Neural crest cell (in vitro differentiated cells): ENCODE measurements around the gene TAOK2. TPM values are rescaled to one million over a fixed set of nuclear protein-coding genes. Genes with fewer than 3 reads are reported as not detected.

Experiments used
- DNase-seq: peaks from one replicate; pipeline ENCODE4 v3.0.0; 2021; ENCODE audit warnings: low read depth, mixed read lengths, low spot score
- H3K27ac Mint-ChIP-seq: one replicate; pipeline ENCODE4 v1.8.0; 2021; ENCODE audit warnings: mild to moderate bottlenecking, mixed read lengths; ENCODE audit not compliant: unreplicated experiment
- H3K27me3 Mint-ChIP-seq: 2 replicates; pipeline ENCODE4 v1.8.0; 2021; ENCODE audit warnings: low read depth, mild to moderate bottlenecking, mixed read lengths
- H3K36me3 Mint-ChIP-seq: 2 replicates; pipeline ENCODE4 v1.8.0; 2021; ENCODE audit warnings: low read depth, mild to moderate bottlenecking, mixed read lengths
- H3K4me1 Mint-ChIP-seq: 2 replicates; pipeline ENCODE4 v1.8.0; 2021; ENCODE audit warnings: mixed read lengths
- H3K4me3 Mint-ChIP-seq: one replicate; pipeline ENCODE4 v1.8.0; 2021; ENCODE audit warnings: mild to moderate bottlenecking, mixed read lengths
- H3K9me3 Mint-ChIP-seq: 2 replicates; pipeline ENCODE4 v1.8.0; 2021; ENCODE audit warnings: mixed read lengths
- total RNA-seq: library from RNA; stranded (reverse); gene quantifications from 2 replicates; pipeline ENCODE4 v1.2.1, GENCODE V29; 2021
- TF ChIP-seq, protein P1 (sequence below): fragments of 200-600 bp; sonication (generic); conservative IDR thresholded peaks from 2 replicates; pipeline ENCODE4 v1.5.0; 2021; ENCODE audit warnings: antibody characterized with exemption, mild to moderate bottlenecking

The TAOK2 gene
- total RNA-seq, 1 donor from 2014 or later = 73.2 TPM

DNA sequence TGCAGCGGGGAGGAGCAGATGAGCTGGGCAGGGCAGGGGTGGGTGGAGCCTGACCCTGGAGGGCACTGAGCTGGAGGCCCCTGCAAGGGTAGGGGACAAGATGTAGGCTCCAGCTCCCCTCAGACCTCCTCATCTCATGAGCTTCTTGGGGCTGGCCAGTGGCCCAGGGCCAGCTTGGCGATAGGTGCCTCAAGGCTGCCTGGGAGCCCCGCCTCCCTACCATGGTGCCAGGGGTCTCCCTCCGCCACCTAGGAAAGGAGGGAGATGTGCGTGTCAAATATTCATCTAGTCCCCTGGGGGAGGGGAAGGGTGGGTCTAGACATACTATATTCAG lies 17.9 kb downstream of the TAOK2 start:
- H3K4me3 Mint-ChIP-seq = peak overlapping the region; percentile 75
- H3K36me3 Mint-ChIP-seq = peaks cover 6% of the 10 kb centered on the region
- no peak for DNase-seq
- peaks cover 41% of the 10 kb centered on the region for H3K4me1 Mint-ChIP-seq
- H3K27me3 Mint-ChIP-seq = peaks cover 3% of the 10 kb centered on the region
- H3K9me3 Mint-ChIP-seq = no peaks in the 10 kb centered on the region
- TF ChIP-seq, protein P1, sequence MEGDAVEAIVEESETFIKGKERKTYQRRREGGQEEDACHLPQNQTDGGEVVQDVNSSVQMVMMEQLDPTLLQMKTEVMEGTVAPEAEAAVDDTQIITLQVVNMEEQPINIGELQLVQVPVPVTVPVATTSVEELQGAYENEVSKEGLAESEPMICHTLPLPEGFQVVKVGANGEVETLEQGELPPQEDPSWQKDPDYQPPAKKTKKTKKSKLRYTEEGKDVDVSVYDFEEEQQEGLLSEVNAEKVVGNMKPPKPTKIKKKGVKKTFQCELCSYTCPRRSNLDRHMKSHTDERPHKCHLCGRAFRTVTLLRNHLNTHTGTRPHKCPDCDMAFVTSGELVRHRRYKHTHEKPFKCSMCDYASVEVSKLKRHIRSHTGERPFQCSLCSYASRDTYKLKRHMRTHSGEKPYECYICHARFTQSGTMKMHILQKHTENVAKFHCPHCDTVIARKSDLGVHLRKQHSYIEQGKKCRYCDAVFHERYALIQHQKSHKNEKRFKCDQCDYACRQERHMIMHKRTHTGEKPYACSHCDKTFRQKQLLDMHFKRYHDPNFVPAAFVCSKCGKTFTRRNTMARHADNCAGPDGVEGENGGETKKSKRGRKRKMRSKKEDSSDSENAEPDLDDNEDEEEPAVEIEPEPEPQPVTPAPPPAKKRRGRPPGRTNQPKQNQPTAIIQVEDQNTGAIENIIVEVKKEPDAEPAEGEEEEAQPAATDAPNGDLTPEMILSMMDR = no peak
- no peak overlapping the region for H3K27ac Mint-ChIP-seq

DNA sequence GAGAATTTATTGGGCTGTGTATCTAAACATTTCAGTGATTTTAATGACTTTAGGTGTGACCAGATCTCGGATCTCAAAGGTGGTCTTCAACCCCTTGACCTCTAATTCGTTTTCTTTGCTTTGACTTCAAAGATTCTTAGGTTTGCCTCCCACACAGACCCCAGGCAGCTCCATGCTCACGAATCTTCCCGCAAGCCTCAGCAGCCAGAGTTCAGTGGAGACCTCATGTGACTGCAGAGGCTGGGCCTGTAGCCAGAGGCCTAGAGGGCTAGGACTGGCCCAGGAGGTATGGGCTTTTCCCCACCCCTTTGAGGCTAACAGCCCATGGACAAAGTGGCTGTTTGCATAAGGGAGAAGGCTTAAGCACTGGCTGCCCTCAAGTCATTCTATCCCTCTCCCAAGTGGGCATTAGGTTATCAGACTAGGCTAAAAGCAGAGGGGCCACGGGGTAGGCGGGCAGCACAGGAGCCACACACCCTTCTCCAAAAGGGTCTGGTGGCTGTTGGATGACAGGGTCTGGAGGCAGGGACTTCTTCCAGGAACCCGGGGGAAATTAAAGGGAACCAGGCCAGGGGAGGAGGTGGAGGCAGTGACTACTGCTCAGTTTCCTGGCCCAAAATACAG lies 18.8 kb downstream of the TAOK2 start:
- H3K27me3 Mint-ChIP-seq = peaks cover 3% of the 10 kb centered on the region
- peaks cover 47% of the 10 kb centered on the region for H3K4me1 Mint-ChIP-seq
- DNase-seq = no peak
- H3K9me3 Mint-ChIP-seq = no peaks in the 10 kb centered on the region
- H3K27ac Mint-ChIP-seq = peak overlapping the region; percentile 43
- H3K36me3 Mint-ChIP-seq = peaks cover 8% of the 10 kb centered on the region
- peak overlapping the region; percentile 75 for H3K4me3 Mint-ChIP-seq
- TF ChIP-seq, protein P1 = no peak

DNA sequence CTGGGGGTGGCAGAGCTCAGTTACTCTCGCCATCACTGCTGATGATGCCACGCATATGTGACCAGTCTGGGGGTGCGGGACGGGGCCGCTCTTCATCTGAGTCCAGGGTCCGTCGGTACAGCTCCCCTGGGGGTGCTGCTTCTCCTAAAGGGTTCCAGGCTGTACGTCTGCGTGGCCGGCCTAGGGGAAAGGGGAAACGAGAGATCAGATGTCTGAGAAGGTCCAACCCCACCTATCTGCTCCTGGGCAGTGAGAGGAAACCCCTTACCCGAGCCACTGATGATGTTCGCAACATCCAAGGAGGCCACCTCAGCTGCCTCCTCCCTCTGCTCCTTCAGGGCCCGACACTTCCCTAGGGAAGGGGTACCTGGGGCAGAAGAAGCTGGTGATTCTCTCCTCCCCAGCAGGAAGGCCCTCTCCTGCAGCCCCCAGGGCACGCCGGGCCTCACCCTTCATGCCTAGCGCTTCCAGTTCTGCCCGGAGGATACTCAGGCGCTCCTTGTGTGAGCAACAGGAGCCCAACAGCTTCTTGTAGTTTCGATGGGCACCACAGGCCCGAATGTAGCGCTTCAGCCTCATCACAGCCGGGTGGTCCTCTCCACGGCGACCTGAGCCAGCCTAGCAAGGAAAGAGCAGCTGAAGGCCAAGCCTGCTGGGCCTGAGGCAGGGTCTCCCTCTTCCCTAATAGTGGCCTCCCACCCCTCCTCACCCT lies 19.7 kb downstream of the TAOK2 start:
- TF ChIP-seq, protein P1 = no peak
- Mint-ChIP-seq H3K4me1 (peaks cover 40% of the 10 kb centered on the region), H3K27ac (peak overlapping the region; percentile 27), H3K9me3 (no peaks in the 10 kb centered on the region), H3K36me3 (peaks cover 8% of the 10 kb centered on the region), H3K4me3 (peak overlapping the region; percentile 97), H3K27me3 (peaks cover 3% of the 10 kb centered on the region)
- DNase-seq = no peak

DNA sequence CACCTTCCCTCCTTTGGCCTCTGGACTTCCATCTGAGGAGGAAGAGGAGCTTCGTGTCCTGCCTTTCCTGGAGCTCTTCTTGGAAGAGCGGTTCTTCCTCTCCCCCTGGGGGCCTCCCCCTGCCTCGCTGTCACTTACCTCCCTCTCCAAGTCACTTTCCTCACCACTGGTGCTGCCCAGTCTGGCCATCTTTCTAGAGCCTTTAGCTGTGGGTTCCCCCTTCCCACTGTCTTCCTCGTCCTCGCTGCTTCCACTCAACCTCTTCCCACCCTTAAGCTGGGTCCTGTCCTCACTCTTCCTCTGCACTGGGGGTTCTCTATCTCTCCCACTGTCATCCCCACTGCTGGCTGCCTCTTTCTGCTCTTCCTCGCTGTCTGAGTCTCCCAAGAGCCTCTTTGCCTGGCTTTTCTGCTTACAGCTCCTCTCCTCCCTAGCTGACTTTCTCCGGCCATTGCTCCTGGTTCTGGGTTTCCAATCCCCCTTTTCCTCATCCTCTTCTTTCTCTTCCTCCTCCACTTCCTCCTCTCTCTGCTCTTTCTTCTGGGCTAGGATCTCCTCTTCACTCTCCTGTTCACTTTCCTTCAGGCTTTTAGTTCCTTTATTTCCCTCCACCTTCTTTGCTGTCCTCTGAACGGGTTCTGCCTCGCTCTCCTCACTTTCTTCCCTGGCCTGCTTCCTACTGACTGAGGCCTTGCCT lies 20.4 kb downstream of the TAOK2 start:
- Mint-ChIP-seq H3K27ac (peak overlapping the region; percentile 64), H3K36me3 (peaks cover 8% of the 10 kb centered on the region), H3K27me3 (peaks cover 3% of the 10 kb centered on the region), H3K9me3 (no peaks in the 10 kb centered on the region), H3K4me3 (peak overlapping the region; percentile 97), H3K4me1 (peaks cover 35% of the 10 kb centered on the region)
- no peak for DNase-seq
- TF ChIP-seq, protein P1 = no peak

GRCh38 chr16:29994600-29995323 lies 21.1 kb downstream of the TAOK2 start:
- H3K27ac Mint-ChIP-seq = peak overlapping the region; percentile 99
- H3K27me3 Mint-ChIP-seq = peaks cover 3% of the 10 kb centered on the region
- no peaks in the 10 kb centered on the region for H3K9me3 Mint-ChIP-seq
- TF ChIP-seq, protein P1 = no peak
- H3K4me1 Mint-ChIP-seq = peaks cover 33% of the 10 kb centered on the region
- DNase-seq = no peak
- peak overlapping the region; percentile 97 for H3K4me3 Mint-ChIP-seq
- H3K36me3 Mint-ChIP-seq = peaks cover 11% of the 10 kb centered on the region
